SK-N-SH treated with all-trans-retinoic acid at 6 μM for 48 hours (cell line): ENCODE measurements around the gene CCDC183.

Experiments
- GLIS3 ChIP-seq: fragments of 250-450 bp; sonication (Bioruptor Pico); IDR thresholded peaks from 2 replicates; pipeline ENCODE4 v1.5.0; 2020; ENCODE audit warnings: mild to moderate bottlenecking, moderate library complexity
- TF ChIP-seq, protein P1 (sequence below): fragments of 250-450 bp; sonication (Bioruptor Pico); IDR thresholded peaks from 2 replicates; pipeline ENCODE4 v1.8.0; 2020; ENCODE audit warnings: mild to moderate bottlenecking, moderate library complexity, borderline replicate concordance
- TF ChIP-seq, protein P2 (sequence below): fragments of 250-450 bp; sonication (Bioruptor Pico); IDR thresholded peaks from 2 replicates; pipeline ENCODE4 v1.5.0; 2020; ENCODE audit warnings: mild to moderate bottlenecking, moderate library complexity

DNA sequence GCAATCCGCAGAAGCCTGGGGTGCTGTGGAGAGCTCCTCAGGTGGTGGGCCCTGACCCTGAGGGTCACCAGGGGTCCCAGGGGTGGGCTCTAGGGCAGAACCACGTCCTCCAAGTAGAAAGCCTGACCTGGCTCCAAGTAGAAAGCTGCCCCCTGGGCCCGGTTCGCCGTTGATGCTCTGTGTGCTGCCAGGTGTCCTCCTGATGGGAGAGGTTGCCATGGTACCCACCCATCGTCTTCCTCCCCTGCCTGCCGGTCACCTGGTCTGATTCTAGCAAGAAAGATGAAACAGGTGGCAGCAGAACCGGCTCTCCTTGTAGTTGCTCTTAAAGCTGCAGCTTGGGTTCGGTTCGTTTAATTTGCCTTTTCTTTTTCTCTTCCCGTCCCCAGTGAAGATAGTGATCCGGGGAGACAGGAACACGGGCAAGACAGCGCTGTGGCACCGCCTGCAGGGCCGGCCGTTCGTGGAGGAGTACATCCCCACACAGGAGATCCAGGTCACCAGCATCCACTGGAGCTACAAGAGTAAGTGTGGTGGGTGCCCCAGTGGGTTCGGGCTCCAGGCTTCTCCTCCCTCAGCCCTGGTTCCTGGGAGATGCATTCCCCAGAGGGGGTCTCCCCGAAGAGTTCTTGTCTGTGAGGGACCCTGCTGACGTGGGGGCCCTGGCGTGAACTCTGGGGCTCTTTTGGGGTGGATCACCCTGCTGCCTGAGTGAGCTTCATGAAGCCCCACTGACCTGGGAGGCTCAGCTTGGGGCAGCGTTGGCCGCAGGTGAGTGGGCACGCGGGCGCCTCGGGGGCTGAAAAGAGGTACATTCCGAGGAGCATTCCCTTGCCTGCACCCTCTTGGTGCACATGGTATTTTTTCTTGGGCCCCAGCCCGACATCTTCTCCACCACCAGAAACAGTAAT lies 27.3 kb downstream of the CCDC183 start:
- TF ChIP-seq, protein P1, sequence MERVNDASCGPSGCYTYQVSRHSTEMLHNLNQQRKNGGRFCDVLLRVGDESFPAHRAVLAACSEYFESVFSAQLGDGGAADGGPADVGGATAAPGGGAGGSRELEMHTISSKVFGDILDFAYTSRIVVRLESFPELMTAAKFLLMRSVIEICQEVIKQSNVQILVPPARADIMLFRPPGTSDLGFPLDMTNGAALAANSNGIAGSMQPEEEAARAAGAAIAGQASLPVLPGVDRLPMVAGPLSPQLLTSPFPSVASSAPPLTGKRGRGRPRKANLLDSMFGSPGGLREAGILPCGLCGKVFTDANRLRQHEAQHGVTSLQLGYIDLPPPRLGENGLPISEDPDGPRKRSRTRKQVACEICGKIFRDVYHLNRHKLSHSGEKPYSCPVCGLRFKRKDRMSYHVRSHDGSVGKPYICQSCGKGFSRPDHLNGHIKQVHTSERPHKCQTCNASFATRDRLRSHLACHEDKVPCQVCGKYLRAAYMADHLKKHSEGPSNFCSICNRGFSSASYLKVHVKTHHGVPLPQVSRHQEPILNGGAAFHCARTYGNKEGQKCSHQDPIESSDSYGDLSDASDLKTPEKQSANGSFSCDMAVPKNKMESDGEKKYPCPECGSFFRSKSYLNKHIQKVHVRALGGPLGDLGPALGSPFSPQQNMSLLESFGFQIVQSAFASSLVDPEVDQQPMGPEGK (CRISPR knock-in tag) = no peak
- TF ChIP-seq, protein P2, sequence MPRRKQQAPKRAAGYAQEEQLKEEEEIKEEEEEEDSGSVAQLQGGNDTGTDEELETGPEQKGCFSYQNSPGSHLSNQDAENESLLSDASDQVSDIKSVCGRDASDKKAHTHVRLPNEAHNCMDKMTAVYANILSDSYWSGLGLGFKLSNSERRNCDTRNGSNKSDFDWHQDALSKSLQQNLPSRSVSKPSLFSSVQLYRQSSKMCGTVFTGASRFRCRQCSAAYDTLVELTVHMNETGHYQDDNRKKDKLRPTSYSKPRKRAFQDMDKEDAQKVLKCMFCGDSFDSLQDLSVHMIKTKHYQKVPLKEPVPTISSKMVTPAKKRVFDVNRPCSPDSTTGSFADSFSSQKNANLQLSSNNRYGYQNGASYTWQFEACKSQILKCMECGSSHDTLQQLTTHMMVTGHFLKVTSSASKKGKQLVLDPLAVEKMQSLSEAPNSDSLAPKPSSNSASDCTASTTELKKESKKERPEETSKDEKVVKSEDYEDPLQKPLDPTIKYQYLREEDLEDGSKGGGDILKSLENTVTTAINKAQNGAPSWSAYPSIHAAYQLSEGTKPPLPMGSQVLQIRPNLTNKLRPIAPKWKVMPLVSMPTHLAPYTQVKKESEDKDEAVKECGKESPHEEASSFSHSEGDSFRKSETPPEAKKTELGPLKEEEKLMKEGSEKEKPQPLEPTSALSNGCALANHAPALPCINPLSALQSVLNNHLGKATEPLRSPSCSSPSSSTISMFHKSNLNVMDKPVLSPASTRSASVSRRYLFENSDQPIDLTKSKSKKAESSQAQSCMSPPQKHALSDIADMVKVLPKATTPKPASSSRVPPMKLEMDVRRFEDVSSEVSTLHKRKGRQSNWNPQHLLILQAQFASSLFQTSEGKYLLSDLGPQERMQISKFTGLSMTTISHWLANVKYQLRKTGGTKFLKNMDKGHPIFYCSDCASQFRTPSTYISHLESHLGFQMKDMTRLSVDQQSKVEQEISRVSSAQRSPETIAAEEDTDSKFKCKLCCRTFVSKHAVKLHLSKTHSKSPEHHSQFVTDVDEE (CRISPR knock-in tag) = no peak
- TF ChIP-seq GLIS3 (CRISPR knock-in tag) = no peak
